Measurements from ENCODE around the gene ZNF548. TPM values are rescaled to one million over a fixed set of nuclear protein-coding genes. Genes with fewer than 3 reads are reported as not detected.

ZNF548 gene
- 10 to 100 TPM; 91.9 to 96.6 TPM for total RNA-seq
- 10 to 100 TPM; 11.8 to 16.5 (median 12.2) TPM for polyA plus RNA-seq
- total RNA-seq: 30.2 to 148 (median 87.2) reads per million in 6 experiments

GRCh38 chr19:57389730-57390598 is at the start of gene ZNF548:
TSS of gene ZNF548 (plus strand) at chr19:57389854. CDS start at chr19:57390100, 246 bp downstream.
- Mint-ChIP-seq H3K4me3 (peak within 1 kb of the TSS; percentile 94 to 98 (median 96)), H3K27ac (peak within 1 kb of the TSS; percentile 92 to 99 (median 98)), H3K36me3 (peaks cover 34 to 56% (median 41%) of the 10 kb centered on the region in 3 donors), H3K9me3 (peaks cover 9 to 57% (median 27%) of the 10 kb centered on the region in 9 donors), H3K27me3 (no peaks in the 10 kb centered on the region), H3K4me1 (peaks cover 21 to 45% (median 41%) of the 10 kb centered on the region in 4 donors)
- peak; percentile 92 to 99 (median 96) for DNase-seq
- peak; percentile 95 to 99 for ATAC-seq
- POLR2A ChIA-PET: interaction anchor here (0.6 to 2.0 kb wide), 19 partner anchors 8 to 972 kb away, joined by 3 to 9 read pairs (median 3); partner anchors contain the start of genes TRAPPC2B, ZNF154, ZNF17 and ZNF274

GRCh38 chr19:57342582-57342981 is 47.1 kb upstream of the ZNF548 start:
- Mint-ChIP-seq H3K27ac (no peak overlapping the region), H3K4me1 (no peaks in the 10 kb centered on the region), H3K27me3 (peaks cover 0 to 6% (median 0%) of the 10 kb centered on the region in 5 donors), H3K9me3 (peaks cover 6 to 66% (median 26%) of the 10 kb centered on the region in 9 donors), H3K4me3 (no peak overlapping the region), H3K36me3 (peaks cover 2 to 25% (median 24%) of the 10 kb centered on the region in 3 donors)
- DNase-seq (no peak), ATAC-seq (no peak)
- POLR2A ChIA-PET: no interaction called here

- no peak for ATAC-seq
- peaks cover 23 to 41% (median 40%) of the 10 kb centered on the region in 3 donors for H3K36me3 Mint-ChIP-seq
These were observed 41.5 kb upstream of the ZNF548 start for GRCh38 chr19:57348136-57348535.

GRCh38 chr19:57350877-57351805 is 38.5 kb upstream of the ZNF548 start, which contains the start of gene ZNF304:
TSS of gene ZNF304 (plus strand) at chr19:57351271. CDS start at chr19:57351665, 394 bp downstream.
- Mint-ChIP-seq H3K4me3 (peak within 1 kb of the TSS; percentile 93 to 98 (median 96)), H3K36me3 (peaks cover 52 to 64% (median 53%) of the 10 kb centered on the region in 3 donors), H3K9me3 (peaks cover 20 to 80% (median 39%) of the 10 kb centered on the region in 9 donors), H3K27ac (peak within 1 kb of the TSS; percentile 83 to 98 (median 96)), H3K4me1 (peaks cover 28 to 34% (median 33%) of the 10 kb centered on the region in 4 donors), H3K27me3 (peaks cover 0 to 9% (median 0%) of the 10 kb centered on the region in 5 donors)
- POLR2A ChIA-PET: interaction anchor here (0.5 to 2.3 kb wide), 10 partner anchors 10 to 651 kb away, joined by 3 to 10 read pairs (median 4); partner anchors contain the start of genes TRAPPC2B, ZNF154, ZNF460 and ZNF547
- ATAC-seq (peak; percentile 99), DNase-seq (peak; percentile 57 to 89 (median 79))

More at GRCh38 chr19:57348136-57348535, 41.5 kb upstream of the ZNF548 start:
- H3K4me3 Mint-ChIP-seq: no peak overlapping the region
- DNase-seq: no peak
- no peak overlapping the region for H3K27ac Mint-ChIP-seq
- POLR2A ChIA-PET: interaction anchor here (0.7 kb wide), 1 partner anchor 901 kb away, joined by 3 read pairs; no protein-coding TSS in a partner anchor
- peaks cover 0 to 9% (median 0%) of the 10 kb centered on the region in 5 donors for H3K27me3 Mint-ChIP-seq
- peaks cover 24 to 29% (median 27%) of the 10 kb centered on the region in 4 donors for H3K4me1 Mint-ChIP-seq
- peaks cover 15 to 70% (median 28%) of the 10 kb centered on the region in 9 donors for H3K9me3 Mint-ChIP-seq

GRCh38 chr19:57351867-57352266 is 37.8 kb upstream of the ZNF548 start:
- H3K27me3 Mint-ChIP-seq: peaks cover 0 to 5% (median 0%) of the 10 kb centered on the region in 5 donors
- POLR2A ChIA-PET: interaction anchor here (0.5 to 2.3 kb wide), 3 partner anchors 11 to 359 kb away, joined by 5 to 10 read pairs (median 9); partner anchors contain the start of genes TRAPPC2B, ZNF547 and ZNF805
- H3K27ac Mint-ChIP-seq: peak overlapping the region; percentile 31 to 98 (median 96)
- peaks cover 21 to 80% (median 45%) of the 10 kb centered on the region in 9 donors for H3K9me3 Mint-ChIP-seq
- H3K4me3 Mint-ChIP-seq: peak overlapping the region; percentile 93 to 98 (median 96)
- ATAC-seq (no peak), DNase-seq (no peak)
- H3K36me3 Mint-ChIP-seq: peaks cover 58 to 70% (median 60%) of the 10 kb centered on the region in 3 donors
- peaks cover 28 to 34% (median 33%) of the 10 kb centered on the region in 4 donors for H3K4me1 Mint-ChIP-seq

- no peaks in the 10 kb centered on the region for H3K27me3 Mint-ChIP-seq
- H3K36me3 Mint-ChIP-seq: peaks cover 68 to 89% (median 72%) of the 10 kb centered on the region in 3 donors
- H3K9me3 Mint-ChIP-seq: peaks cover 19 to 100% (median 46%) of the 10 kb centered on the region in 9 donors
- no peak overlapping the region for H3K27ac Mint-ChIP-seq
- ATAC-seq (no peak), DNase-seq (no peak)
- peaks cover 26 to 29% (median 27%) of the 10 kb centered on the region in 4 donors for H3K4me1 Mint-ChIP-seq
- H3K4me3 Mint-ChIP-seq: no peak overlapping the region
- POLR2A ChIA-PET: no interaction called here
These were observed 33.7 kb upstream of the ZNF548 start for GRCh38 chr19:57355916-57356315.

GRCh38 chr19:57357406-57357805 is 32.2 kb upstream of the ZNF548 start:
- H3K4me3 Mint-ChIP-seq: no peak overlapping the region
- H3K36me3 Mint-ChIP-seq: peaks cover 53 to 81% (median 61%) of the 10 kb centered on the region in 3 donors
- DNase-seq (no peak), ATAC-seq (no peak)
- no peak overlapping the region for H3K27ac Mint-ChIP-seq
- H3K9me3 Mint-ChIP-seq: peaks cover 10 to 93% (median 46%) of the 10 kb centered on the region in 9 donors
- H3K27me3 Mint-ChIP-seq: no peaks in the 10 kb centered on the region
- peaks cover 11 to 14% (median 12%) of the 10 kb centered on the region in 4 donors for H3K4me1 Mint-ChIP-seq
- POLR2A ChIA-PET: no interaction called here

GRCh38 chr19:57359300-57359699 is 30.4 kb upstream of the ZNF548 start:
- Mint-ChIP-seq H3K27me3 (no peaks in the 10 kb centered on the region), H3K4me1 (peaks cover 12 to 18% (median 17%) of the 10 kb centered on the region in 4 donors), H3K9me3 (peaks cover 0 to 93% (median 50%) of the 10 kb centered on the region in 9 donors), H3K36me3 (peaks cover 41 to 72% (median 62%) of the 10 kb centered on the region in 3 donors), H3K4me3 (no peak overlapping the region), H3K27ac (no peak overlapping the region)
- no peak for ATAC-seq
- no peak for DNase-seq
- POLR2A ChIA-PET: no interaction called here

GRCh38 chr19:57362419-57362818 is 27.2 kb upstream of the ZNF548 start:
- Mint-ChIP-seq H3K27me3 (no peaks in the 10 kb centered on the region), H3K36me3 (peaks cover 18 to 58% (median 35%) of the 10 kb centered on the region in 3 donors), H3K27ac (peak overlapping the region; percentile 95 to 99 (median 98)), H3K4me1 (peaks cover 12 to 18% (median 17%) of the 10 kb centered on the region in 4 donors), H3K4me3 (peak overlapping the region in 9 of 10 donors; percentile 84 to 96 (median 93)), H3K9me3 (peaks cover 0 to 80% (median 31%) of the 10 kb centered on the region in 9 donors)
- DNase-seq (no peak), ATAC-seq (no peak)
- POLR2A ChIA-PET: interaction anchor here (0.5 to 2.0 kb wide), 2 partner anchors 11 to 1000 kb away, joined by 3 to 10 read pairs; partner anchors contain the start of genes ZNF304 and ZNF497

- Mint-ChIP-seq H3K27ac (peak within 1 kb of the TSS; percentile 95 to 99 (median 98)), H3K36me3 (peaks cover 18 to 54% (median 38%) of the 10 kb centered on the region in 3 donors), H3K4me1 (peaks cover 12 to 18% (median 17%) of the 10 kb centered on the region in 4 donors)
These were observed 26.5 kb upstream of the ZNF548 start, which contains the start of the genes TRAPPC2B and ZNF547 for GRCh38 chr19:57362997-57363687. TSS of gene TRAPPC2B (plus strand) at chr19:57363551. CDS start at chr19:57364834, 1,283 bp downstream. TSS of gene ZNF547 (plus strand) at chr19:57363551. CDS start at chr19:57368556, 5,005 bp downstream.

More at GRCh38 chr19:57362997-57363687, 26.5 kb upstream of the ZNF548 start, which contains the start of the genes TRAPPC2B and ZNF547:
- DNase-seq (peak; percentile 93 to 99 (median 98)), ATAC-seq (peak; percentile 90 to 93)
- H3K27me3 Mint-ChIP-seq: no peaks in the 10 kb centered on the region
- H3K9me3 Mint-ChIP-seq: peaks cover 0 to 80% (median 33%) of the 10 kb centered on the region in 9 donors
- POLR2A ChIA-PET: interaction anchor here (0.5 to 2.0 kb wide), 5 partner anchors 12 to 999 kb away, joined by 3 to 10 read pairs (median 3); partner anchors contain the start of genes ZNF304 and ZNF497
- peak within 1 kb of the TSS; percentile 84 to 96 (median 94) for H3K4me3 Mint-ChIP-seq

All from naive thymus-derived CD8-positive, alpha-beta T cell (primary cell).